Stimulated activated CD8-positive, alpha-beta memory T cell treated with anti-CD3 and anti-CD28 coated beads, Interleukin-7, amount 100 ng/mL, for 4 hours (primary cell): ENCODE measurements around the gene CPT1A.
A peak's percentile ranks its signal among the peaks of the same experiment; 100 is the strongest.

Source experiments
- DNase-seq, 2 donors: peaks; one replicate each; pipeline ENCODE4 v3.0.0-alpha.2; 2020; ENCODE audit warnings: low read depth in 2 of 2

CPT1A gene

DNA sequence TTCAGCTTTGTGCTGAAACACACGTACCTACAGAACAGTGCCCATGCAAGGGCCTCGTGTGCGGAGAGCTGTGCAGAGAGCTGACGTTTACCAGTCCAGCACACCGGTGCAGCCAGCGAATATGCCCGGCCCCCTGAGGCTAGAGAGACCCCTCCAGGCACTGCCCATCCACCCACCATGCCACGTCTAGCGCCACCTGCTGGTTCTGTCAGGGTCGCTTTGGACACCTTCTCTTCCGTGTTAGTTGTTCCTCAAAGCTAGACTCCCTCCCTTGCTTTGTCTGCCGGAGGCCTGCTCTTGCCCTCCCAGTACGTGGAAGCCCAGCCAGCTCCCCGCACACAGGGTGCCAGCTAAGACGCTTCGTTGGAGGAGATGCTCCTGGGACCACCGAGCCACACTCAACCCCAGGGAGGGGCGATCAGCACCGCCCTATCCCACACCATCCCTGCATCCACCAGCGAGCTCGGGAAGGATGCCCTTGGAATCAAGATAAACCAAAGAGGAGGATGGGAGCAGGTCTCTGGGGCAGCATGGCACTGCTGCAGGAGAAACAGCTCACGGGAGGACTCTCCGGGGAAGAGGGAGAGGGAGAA is 43.4 kb downstream of the CPT1A start:
- DNase-seq, result peak in 1 of 2 donors; percentile 5

DNA sequence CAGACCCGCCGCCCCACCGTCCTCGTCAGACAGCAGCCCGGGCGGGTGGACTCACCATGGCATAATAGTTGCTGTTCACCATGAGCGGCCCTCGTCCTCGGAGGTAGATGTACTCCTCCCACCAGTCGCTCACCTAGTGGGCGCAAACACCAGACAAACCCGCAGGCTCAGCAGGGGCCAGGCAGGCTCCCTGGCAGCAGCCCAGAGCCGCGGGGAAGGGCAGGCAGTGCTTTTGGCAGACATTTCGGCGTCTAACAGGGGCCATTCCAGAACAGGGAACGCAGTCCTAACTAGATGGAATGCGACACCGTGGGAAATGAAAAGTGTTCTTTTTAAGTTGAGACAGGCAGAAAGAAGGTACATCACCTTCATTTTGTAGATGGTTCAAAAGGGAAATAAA is 44.9 kb downstream of the CPT1A start:
- no peak for DNase-seq

DNA sequence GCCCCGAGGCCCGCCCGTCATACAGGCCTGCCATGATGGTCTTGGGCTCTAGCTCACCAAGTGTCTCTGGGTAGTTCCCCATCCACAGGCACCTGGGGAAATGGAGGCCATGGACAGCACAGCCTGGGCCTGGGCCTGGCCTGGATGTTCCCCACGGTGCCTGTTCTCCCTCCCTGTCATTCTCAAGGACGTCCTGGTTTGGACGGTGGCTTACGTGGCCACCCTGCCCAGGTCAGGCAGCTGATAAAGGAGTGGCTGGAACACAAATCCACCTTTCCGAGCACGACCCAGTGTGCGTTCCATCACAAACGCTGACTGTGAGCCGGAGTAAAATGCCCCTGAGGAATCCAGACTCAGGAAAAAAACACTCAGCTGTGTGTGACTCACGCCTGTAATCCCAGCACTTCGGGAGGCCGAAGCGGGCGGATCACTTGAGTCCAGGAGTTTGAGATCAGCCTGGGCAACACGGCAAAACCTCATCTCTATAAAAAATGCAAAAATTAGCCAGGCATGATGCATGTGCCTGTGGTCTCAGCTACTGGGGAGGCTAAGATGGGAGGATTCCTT is 49.2 kb downstream of the CPT1A start:
- no peak for DNase-seq

DNA sequence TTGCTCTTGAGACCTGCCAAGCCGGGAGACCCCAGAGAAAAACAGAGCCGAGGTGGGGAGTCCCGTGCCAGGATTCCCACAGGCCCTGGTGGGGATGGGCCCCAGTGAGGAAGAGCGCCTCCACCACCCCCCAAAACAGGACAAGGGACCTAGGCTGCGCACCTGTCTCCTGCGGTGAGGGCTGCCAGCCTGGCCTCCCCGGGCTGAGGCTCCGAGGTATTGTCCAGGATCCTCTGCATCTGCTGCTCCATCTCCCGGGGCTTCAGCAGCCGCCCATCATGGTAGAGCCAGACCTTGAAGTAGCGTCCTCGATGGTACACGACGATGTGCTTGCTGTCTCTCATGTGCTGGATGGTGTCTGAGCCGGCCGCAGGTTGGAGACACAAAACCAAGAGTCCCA is 57.1 kb downstream of the CPT1A start:
- no peak for DNase-seq

DNA sequence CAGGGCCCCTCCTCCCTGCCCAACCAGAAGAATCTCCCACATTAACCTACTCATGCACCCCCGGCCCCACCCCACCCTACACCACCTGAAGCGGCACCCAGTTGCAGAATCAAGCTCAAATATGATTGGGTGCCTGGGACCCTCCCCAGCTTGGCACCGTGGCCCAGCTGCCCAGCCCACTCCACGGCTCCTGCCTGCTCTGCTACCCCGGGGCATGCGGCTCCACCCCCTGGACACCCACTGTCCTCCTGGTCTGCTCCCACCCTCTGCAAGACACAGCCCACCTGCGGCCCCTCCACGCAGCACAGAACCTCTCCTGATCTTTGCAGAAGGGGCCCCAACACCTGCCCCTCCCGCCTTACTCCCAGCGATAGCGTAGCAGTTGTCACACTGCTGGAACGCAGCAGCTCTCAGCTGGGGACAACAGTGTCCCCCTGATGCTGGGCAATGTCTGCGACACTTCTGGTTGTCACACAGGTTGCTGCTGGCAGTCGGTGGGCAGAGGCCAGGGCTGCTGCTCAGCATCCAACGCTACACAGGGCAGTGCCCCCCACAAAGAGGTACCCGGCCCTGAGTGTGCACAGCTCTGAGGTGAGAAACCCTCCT is 58.4 kb downstream of the CPT1A start:
- no peak for DNase-seq

DNA sequence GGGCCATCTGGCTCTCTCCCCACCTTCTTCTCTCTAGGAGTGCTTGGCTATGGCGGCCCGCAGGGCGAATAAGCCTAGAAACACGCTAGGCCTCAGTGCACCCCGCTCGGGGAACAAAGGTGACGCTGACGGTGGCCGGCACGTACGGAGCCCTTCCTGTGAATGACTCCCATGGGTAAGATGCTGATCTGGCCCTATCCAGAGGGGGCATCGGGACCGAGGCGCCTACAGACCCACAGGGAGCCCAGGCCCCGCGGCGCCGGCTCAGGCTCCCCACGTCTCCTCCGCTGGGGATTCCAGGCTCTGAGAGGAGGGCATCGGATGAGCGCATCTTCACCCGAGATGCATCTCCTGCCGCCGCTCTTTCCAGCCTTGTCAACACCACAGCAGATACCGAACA is 59.0 kb downstream of the CPT1A start:
- DNase-seq, result no peak

DNA sequence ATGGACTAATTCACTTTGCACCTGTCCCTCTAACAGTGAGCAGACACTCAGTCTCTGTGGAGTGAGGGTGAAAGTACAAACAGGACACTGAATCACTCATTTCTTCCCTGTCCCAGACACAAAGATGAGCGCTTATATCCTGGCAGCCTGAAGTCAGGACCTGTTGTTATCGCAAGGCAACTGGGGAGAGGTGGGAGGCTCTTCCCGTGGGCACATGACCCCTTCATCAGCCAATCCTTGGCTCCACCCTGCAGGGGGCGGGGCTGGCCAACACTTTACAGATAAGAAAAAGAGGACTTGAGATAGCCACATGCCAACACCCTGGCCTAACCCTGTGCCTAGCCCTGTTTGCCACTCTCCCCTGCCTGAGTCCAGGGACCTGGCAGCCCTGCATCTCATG is 60.9 kb downstream of the CPT1A start:
- DNase-seq, result no peak

DNA sequence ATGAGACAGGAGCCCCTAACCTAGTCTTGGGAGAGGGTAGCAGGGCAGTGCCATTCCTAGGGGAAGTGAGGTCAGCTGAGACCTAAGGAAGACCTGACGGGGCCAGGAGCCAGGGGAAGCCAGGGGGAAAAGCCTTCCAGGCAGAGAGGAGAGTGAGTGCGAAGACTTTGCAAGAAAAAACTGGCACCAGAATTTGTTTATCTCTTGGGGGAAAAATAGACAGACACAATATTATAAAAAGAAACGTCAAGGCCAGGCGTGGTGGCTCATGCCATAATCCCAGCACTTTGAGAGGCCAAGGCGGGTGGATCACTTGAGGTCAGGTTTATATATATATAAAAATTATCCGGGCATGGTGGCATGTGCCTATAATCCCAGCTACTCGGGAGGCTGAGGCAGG is 63.5 kb downstream of the CPT1A start:
- DNase-seq, result no peak

DNA sequence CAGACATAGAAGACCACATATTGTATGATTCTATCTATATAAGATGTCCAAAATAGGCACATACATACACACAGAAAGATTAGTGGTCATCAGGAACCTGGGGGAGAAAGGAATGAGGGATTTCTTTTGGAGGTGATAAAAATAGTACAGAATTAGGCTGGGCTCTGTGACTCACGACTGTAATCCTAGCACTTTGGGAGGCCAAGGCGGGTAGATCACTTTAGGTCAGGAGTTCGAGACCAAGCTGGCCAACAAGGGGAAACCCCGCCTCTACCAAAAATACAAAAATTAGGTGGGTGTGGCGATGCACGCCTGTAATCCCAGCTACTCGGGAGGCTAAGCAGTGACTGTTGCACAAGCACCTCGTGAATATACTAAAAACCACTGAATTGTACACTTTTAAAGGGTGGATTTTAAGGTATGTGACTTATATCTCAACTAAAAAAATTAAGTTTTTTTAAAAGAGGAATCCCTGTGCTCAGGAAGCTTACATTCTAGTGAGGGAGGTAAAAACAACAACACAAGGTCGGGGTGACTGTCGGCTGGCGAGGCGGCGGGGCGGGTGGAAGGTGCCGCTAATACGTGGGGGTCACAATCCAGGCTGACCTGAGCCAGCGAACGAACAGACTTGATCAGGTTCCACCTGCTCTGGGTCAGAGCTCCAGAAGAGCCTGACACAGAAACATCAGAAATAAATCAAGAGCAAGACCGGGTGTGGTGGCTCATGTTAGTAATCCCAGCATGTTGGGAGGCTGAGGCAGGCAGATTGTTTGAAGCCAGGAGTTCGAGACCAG is 65.1 kb downstream of the CPT1A start:
- no peak for DNase-seq

DNA sequence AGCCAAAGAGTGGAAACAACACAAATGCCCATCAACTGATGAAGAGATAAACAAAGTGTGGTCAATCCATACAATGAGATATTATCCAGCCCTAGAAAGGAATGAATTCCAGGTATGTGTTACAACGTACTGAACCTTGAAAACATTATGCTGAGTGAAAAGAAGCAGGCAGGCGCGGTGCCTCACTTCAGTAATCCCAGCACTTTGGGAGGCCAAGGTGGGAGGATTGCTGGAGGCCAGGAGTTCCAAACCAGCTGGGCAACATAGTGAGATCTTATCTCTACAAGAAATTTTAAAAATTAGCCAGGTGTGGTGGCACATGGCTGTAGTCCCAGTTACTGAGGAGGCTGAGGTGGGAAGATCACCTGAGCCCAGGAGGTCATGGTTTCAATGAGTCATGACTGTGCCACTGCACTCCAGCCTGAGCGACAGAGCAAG is 65.7 kb downstream of the CPT1A start:
- DNase-seq, result no peak

DNA sequence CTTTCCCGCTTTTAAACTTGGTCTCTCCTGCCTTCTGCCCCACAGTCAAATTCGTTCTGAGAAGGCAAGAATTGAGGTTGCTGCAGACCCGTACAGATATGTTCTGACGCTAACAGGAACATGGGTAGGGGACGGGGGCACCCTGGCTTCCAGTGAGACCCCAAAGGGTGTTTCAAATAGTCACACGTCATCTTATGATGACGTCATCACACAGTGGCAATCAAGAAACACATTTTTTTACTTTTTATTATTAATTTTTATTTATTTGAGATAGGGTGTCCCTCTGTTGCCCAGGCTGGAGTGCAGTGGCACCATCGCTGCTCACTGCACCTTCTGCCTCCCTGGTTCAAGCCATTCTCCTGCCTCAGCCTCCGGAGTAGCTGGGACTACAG is 67.5 kb downstream of the CPT1A start:
- DNase-seq, result no peak

DNA sequence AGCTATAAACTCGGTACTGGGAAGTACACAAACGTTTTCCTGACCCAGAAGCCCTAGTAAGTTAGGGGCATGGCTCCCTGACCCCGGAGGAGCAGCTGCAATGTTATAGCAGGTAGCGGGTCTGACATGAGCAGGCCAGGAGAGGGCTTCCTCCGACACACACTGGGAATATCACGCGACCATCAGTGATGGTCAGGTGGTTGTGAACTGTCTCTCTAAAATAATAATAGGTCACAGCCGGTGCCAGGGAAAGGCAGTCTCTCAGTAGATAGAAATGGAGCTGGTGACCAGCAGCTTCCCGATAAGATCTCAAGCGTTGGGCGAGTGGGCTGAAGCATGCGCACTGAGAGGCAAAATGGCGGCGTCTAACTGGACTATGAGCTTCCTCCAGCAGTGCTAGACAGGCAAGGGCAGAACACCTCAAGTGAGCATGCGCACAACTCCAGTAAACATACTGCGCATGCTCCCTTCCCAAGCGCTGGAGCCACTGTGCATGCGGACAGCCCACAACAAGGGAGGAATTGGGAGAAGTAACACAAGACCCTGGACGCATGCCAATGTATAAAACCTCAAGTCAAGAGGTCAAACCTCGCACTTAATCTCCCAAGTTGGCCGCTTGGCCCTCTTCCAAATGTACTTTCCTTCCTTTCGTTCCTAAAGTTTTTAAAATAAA is 68.1 kb downstream of the CPT1A start:
- no peak for DNase-seq

DNA sequence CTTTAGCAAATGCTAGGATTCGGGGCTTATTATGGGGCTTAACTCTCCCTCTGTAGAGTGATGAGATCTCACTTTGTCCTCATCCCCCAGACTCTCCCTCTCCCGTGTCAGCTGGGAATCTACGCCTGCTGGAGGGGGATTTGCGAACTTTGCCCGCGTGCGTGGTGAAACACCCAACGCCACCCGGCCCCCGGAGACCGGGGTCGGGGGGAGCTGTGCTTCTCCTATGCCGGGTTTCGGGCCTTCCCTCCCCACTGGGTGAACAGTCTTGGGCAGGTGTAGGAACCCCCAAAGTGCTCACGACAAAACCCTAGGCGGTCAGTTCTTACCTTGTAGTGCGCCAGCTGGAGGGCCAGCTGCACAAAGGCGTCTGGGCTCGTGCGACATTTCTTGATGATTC is 68.8 kb downstream of the CPT1A start:
- DNase-seq, result no peak

DNA sequence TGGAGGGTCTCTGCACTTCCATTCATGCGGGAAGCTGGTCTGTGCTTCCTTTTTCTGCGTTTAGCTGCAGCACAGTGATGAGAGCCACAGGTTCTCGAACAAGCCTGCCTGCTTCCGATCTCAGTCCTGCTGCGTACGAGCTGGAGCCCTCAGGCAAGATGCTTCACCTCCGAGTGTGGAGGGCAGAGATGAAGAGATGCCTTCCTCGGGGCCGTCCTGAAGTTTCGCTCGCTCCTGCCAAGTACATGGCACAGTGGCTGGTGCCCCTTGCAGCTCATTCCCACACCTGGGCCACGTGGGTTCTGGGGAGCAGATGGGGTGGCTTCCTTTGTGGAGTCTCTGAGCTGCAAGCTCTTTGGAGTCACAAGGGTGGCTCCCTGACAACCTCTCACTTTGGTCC is 70.9 kb downstream of the CPT1A start:
- DNase-seq, result no peak

DNA sequence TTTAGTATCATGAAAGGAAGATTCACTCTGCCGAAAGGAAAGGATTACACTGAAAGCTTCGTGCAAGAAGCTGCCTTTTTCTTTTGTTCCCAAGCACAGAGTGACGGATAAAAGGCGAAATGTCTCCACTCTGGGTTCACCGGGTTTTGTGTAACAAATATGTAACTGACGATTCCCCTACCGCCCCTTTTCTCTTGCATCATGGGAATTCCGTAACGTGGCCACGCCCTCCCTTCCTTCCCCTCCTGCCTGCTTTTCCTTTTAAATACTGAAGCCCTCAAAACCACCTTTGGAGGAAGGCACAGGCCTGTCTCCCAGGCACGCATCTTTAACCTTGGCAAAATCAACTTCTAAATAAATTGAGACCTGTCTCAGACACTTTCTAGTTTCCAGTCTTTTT is 74.0 kb downstream of the CPT1A start:
- no peak for DNase-seq

DNA sequence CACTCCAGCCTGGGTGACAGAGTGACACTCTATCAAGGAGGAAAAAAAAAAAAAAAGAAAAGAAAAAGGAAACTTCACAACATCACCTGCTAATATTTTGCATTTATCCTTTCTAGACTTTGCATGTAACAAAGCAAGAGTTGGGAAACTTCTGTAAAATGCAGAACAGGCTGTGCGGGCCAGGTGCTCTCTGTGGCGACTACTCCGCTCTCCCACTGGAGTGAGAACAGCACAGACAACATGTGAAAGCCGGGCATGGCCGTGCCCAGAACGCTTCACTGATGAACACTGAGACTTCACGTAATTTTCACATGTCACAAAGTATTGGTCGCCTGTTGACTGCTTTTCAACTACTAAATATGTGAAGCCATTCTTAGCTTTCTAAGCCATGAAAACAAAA is 74.9 kb downstream of the CPT1A start:
- DNase-seq, result no peak

DNA sequence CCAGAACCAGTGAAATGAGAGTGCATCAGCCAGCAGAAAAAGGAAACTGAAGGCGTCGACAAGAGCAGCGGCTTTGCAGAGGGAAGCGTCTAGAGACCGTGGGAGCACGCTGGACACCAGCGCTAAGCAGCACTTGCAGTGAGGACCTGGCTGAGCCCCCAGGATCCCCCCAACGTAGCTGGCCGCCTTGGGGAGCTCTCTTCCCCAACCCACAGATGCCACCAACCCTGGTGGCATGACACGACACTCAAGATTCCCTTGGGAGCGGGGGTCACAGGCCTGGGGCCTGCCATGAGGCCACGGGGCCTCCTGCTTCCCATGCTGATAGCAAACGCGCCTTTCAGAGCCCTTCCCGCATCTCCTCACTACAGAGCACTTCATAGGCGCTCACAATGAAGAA is 77.0 kb downstream of the CPT1A start:
- no peak for DNase-seq

DNA sequence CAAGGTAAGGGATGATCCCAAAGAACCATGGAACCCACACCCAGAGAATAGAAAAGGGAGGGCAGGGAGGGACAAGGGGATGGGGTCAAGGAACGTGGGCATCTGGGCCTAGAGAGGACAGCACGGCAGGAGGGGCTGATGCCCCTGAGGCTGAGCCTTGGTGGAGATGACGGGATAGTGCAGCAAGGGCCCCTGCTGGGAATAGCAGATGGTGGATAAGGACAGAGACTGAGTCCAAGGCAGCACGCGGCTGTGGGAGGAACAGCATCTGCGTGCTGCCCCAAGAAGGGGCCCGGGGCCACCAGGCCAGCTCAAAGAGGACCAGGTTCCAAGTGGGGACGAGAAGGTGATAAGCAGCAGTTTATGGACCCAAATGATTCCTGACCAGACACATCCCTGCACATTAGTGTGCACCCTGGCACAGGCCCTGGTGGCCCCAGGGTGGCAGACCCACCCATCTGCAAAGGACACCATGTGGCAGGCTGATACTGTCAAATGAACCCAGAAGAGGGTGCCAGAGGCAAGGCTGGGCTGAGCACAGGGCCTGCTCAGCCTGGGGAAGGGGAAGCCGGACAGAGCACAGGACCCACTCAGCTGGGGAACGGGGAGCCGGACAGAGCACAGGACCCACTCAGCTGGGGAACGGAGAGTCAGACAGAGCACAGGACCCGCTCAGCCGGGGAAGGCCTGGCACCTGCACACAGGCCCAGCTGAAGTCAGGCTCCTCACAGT is 77.6 kb downstream of the CPT1A start:
- no peak for DNase-seq

DNA sequence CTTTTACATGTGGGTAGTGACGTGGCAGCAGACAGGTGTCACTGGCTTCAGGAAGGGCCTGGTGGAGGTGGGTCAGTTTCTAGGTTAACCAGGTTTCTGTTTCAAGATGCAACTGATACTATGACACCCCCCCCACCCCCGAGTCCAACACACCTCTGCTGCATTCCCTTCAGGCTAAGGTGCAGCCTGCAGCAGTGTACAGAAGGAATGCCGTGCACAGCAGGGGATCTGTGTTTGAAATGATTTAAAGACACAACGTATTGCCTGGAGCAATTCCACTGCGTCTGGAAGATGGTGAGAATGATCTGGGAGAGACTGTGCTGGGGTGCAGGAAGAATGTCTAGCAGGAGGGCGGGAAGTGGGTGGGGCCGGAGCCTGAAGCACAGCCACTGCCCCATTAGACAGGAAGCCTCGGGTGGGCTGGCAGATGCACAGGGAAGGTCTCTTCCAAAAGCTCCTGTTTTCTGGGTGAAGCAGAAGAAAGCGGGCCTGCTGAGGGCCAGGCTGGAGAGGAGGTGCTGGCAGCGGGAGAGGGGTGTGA is 78.5 kb downstream of the CPT1A start:
- DNase-seq, result no peak

DNA sequence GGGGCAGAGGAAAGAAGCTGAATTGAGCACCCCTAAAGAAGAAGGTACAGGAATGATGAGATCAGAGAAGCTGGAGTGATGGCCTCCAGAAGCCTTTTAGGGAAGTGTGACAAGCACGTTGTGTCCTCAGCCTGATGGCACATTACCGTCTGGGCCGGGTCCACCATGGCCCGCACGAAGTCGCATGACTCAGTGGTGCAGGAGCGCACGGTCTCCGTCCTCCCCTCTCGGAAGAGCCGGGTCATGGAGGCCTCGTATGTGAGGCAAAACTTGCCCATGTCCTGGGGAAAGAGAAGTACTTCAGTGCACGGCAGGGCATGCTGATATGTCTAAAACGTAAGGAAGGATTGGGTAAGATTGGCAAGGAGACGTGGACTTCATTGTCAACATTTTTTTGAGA is 79.2 kb downstream of the CPT1A start:
- no peak for DNase-seq

DNA sequence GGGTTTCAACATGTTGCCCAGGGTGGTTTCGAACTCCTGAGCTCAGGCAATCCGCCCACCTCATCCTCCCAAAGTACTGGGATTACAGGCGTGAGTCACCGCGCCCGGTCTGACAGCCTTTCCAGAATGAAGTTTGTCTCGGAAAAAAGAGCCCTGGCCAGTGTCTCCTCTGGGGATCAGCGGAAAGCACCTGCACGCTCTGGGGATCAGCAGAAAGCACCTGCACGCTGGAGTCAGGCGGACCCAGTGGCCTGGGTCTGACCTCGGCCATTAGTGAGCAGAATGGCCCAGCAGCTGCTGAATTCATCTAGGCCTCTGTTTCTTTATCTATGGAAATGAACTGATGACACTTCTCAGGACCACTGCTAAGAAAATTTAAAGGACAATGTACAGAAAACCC is 79.9 kb downstream of the CPT1A start:
- DNase-seq, result no peak
